ENCODE data around the gene CFAP90.

DNA sequence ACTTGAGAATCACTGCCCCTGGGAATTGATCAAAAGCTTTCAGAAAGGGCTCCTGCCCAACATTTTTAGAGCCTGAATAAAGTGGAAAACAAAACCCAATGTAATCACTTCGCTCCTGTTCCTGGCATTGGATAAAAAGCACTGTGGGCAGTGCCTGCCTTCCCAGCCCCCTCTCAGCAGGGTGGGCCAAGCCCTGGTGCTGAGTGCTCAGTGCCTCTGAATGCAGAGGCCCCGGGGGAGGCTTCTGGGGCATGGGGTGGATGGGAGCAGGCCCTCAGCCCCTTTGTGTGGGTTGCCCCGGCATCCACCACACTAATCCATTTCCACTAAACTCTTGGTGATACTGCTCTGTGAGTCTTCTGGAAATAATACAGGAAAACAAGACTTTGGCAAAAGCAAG is 55.6 kb downstream of the CFAP90 start:
- TF ChIP-seq, protein P1, sequence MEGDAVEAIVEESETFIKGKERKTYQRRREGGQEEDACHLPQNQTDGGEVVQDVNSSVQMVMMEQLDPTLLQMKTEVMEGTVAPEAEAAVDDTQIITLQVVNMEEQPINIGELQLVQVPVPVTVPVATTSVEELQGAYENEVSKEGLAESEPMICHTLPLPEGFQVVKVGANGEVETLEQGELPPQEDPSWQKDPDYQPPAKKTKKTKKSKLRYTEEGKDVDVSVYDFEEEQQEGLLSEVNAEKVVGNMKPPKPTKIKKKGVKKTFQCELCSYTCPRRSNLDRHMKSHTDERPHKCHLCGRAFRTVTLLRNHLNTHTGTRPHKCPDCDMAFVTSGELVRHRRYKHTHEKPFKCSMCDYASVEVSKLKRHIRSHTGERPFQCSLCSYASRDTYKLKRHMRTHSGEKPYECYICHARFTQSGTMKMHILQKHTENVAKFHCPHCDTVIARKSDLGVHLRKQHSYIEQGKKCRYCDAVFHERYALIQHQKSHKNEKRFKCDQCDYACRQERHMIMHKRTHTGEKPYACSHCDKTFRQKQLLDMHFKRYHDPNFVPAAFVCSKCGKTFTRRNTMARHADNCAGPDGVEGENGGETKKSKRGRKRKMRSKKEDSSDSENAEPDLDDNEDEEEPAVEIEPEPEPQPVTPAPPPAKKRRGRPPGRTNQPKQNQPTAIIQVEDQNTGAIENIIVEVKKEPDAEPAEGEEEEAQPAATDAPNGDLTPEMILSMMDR (IDR thresholded peaks at IDR 0.05; ENCODE audit: poor library complexity, severe bottlenecking): no peak
- no peak for TF ChIP-seq EZH2 (IDR thresholded peaks at IDR 0.05; ENCODE audit: borderline replicate concordance, insufficient read depth, low read length, poor library complexity, severe bottlenecking)
- no peak for TF ChIP-seq EP300 (conservative IDR thresholded peaks at IDR 0.05; ENCODE audit: poor library complexity, severe bottlenecking)
- no peak for TF ChIP-seq POLR2AphosphoS5 (IDR thresholded peaks at IDR 0.05)
- TF ChIP-seq TAF1 (IDR thresholded peaks at IDR 0.05; ENCODE audit: low read depth): no peak
- TF ChIP-seq RAD21 (conservative IDR thresholded peaks at IDR 0.05): no peak

Measured in neural cell (in vitro differentiated cells).